ENCODE measurements around the gene BMP8A. TPM values are rescaled to one million over a fixed set of nuclear protein-coding genes. Genes with fewer than 3 reads are reported as not detected.
"Not testable (repeated sequence)": the region's sequence is repeated elsewhere in the genome, so short reads cannot be mapped to it uniquely, and the experiment has no call there.

The BMP8A gene
- polyA plus RNA-seq, 3 donors = not detected

DNA sequence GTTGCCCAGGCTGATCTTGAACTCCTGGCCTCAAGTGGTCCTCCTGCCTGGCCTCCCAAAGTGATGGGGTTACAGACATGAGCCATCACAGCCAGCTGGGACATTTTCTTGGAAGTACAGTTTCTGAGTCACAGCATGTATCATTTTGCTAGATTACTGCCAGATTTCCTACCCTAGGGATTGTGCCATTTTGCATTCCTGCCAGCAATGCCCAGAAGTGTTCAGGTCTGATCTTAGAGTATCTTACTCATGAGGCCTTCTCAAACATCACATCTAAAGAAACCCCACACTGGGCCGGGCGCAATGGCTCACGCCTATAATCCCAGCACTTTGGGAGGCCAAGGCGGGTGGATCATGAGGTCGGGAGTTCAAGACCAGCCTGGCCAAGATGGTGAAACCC is 10.2 kb downstream of the BMP8A start:
- Histone ChIP-seq H2AFZ (ENCODE audit: insufficient read depth, low read depth, low read length, poor library complexity, severe bottlenecking) (no peak overlapping the region), H4K20me1 (ENCODE audit: insufficient read depth, low read length) (no peaks in the 10 kb centered on the region), H3K79me2 (ENCODE audit: insufficient read depth, low read length) (no peaks in the 10 kb centered on the region), H3K36me3 (replicated peaks in 1 of 2; ENCODE audit: control insufficient read depth in 1 of 2, insufficient read depth in 2 of 2, low read length in 2 of 2) (no peaks in the 10 kb centered on the region), H3K27ac (ENCODE audit: low read depth in 1 of 2, low read length in 2 of 2) (no peak overlapping the region), H3K9me3 (replicated peaks in 1 of 2; ENCODE audit: control insufficient read depth in 1 of 2, insufficient read depth in 1 of 2, low read length in 2 of 2) (no peaks in the 10 kb centered on the region), H3K27me3 (ENCODE audit: control insufficient read depth in 2 of 2, insufficient read depth in 2 of 2, low read length in 2 of 2) (no peaks in the 10 kb centered on the region), H3K4me1 (ENCODE audit: control insufficient read depth in 1 of 2, insufficient read depth in 2 of 2, low read length in 2 of 2) (no peaks in the 10 kb centered on the region), H3K4me3 (replicated peaks in 1 of 3; ENCODE audit: low read depth in 2 of 3, low read length in 3 of 3) (no peak overlapping the region), H3K9ac (ENCODE audit: insufficient read depth, low read length, poor library complexity, severe bottlenecking) (no peak overlapping the region), H3K4me2 (replicated peaks; ENCODE audit: extremely low read depth, low read length, poor library complexity, severe bottlenecking) (no peak overlapping the region)
- no peaks in the 10 kb centered on the region for H3K36me3 Mint-ChIP-seq
- TF ChIP-seq, protein P1, sequence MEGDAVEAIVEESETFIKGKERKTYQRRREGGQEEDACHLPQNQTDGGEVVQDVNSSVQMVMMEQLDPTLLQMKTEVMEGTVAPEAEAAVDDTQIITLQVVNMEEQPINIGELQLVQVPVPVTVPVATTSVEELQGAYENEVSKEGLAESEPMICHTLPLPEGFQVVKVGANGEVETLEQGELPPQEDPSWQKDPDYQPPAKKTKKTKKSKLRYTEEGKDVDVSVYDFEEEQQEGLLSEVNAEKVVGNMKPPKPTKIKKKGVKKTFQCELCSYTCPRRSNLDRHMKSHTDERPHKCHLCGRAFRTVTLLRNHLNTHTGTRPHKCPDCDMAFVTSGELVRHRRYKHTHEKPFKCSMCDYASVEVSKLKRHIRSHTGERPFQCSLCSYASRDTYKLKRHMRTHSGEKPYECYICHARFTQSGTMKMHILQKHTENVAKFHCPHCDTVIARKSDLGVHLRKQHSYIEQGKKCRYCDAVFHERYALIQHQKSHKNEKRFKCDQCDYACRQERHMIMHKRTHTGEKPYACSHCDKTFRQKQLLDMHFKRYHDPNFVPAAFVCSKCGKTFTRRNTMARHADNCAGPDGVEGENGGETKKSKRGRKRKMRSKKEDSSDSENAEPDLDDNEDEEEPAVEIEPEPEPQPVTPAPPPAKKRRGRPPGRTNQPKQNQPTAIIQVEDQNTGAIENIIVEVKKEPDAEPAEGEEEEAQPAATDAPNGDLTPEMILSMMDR (IDR thresholded peaks at IDR 0.05) = no peak
- WGBS (ENCODE audit: insufficient coverage) = no CpG with 5 or more reads among the region's 5 CpGs
- intact Hi-C loops (cut with micrococcal nuclease) = no loop called here
- no peak overlapping the region for H3K27ac Mint-ChIP-seq
- no peak overlapping the region for H3K4me3 Mint-ChIP-seq
- H3K27me3 Mint-ChIP-seq (ENCODE audit: low read depth in 3 of 3) = peaks cover 0 to 7% (median 6%) of the 10 kb centered on the region in 3 donors
- DNase-seq = no peak
- peaks cover 2% of the 10 kb centered on the region for H3K4me1 Mint-ChIP-seq
- peaks cover 0 to 1% (median 0%) of the 10 kb centered on the region in 7 donors for H3K9me3 Mint-ChIP-seq

DNA sequence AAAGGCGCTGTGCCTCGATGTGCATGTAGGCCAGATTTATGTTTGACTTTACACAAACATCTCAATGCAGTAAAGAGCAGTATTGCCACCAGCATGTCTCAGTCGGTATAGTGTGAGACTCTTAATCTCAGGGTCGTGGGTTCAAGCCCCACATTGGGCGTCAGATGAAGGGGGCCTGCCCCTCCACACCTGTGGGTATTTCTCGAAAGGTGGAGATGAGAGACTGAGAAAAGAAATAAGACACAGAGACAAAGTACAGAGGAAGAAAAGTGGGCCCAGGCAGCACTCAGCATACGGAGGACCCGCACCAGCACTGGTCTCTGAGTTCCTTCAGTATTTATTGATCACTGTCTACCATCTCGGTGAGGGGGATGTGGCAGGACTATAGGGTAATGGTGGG is 13.0 kb downstream of the BMP8A start:
- H3K4me1 ChIP-seq (ENCODE audit: control insufficient read depth in 1 of 2, insufficient read depth in 2 of 2, low read length in 2 of 2); H4K20me1 ChIP-seq (ENCODE audit: insufficient read depth, low read length); H3K4me3 ChIP-seq (replicated peaks in 1 of 3; ENCODE audit: low read depth in 2 of 3, low read length in 3 of 3); H3K36me3 ChIP-seq (replicated peaks in 1 of 2; ENCODE audit: control insufficient read depth in 1 of 2, insufficient read depth in 2 of 2, low read length in 2 of 2); H3K27ac Mint-ChIP-seq; H3K4me3 Mint-ChIP-seq; intact Hi-C loops (cut with micrococcal nuclease); H3K9me3 ChIP-seq (replicated peaks in 1 of 2; ENCODE audit: control insufficient read depth in 1 of 2, insufficient read depth in 1 of 2, low read length in 2 of 2); DNase-seq; H3K4me2 ChIP-seq (replicated peaks; ENCODE audit: extremely low read depth, low read length, poor library complexity, severe bottlenecking); H3K9me3 Mint-ChIP-seq; H3K4me1 Mint-ChIP-seq; H3K27ac ChIP-seq (ENCODE audit: low read depth in 1 of 2, low read length in 2 of 2); H3K9ac ChIP-seq (ENCODE audit: insufficient read depth, low read length, poor library complexity, severe bottlenecking); H3K36me3 Mint-ChIP-seq; H3K79me2 ChIP-seq (ENCODE audit: insufficient read depth, low read length); H2AFZ ChIP-seq (ENCODE audit: insufficient read depth, low read depth, low read length, poor library complexity, severe bottlenecking): not testable (repeated sequence)
- WGBS (ENCODE audit: insufficient coverage) = 94% methylated on average over 6 of the region's 9 CpGs
- peaks cover 0 to 13% of the 10 kb centered on the region in 2 donors for H3K27me3 ChIP-seq (ENCODE audit: control insufficient read depth in 2 of 2, insufficient read depth in 2 of 2, low read length in 2 of 2)
- H3K27me3 Mint-ChIP-seq (ENCODE audit: low read depth in 3 of 3) = peaks cover 8 to 22% (median 20%) of the 10 kb centered on the region in 3 donors

Data from CD14-positive monocyte (primary cell).